Psoas muscle (tissue), 8 donors: ENCODE data around the gene SYTL5. TPM values are rescaled to one million over a fixed set of nuclear protein-coding genes. Genes with fewer than 3 reads are reported as not detected.

ENCODE experiments used
- ATAC-seq, 4 donors: fragments of 200-7000 bp; cut with Tn5 transposase; one replicate each; pipeline ENCODE4 v1.9.1; 2020; ENCODE audit warnings: moderate library complexity in 3 of 4, mild to moderate bottlenecking in 2 of 4
- DNase-seq, 2 donors: peaks; one replicate each; pipeline ENCODE4 v3.0.0-alpha.2; 2020
- H3K27ac ChIP-seq: fragments of 200-600 bp; one replicate; pipeline ENCODE4 v1.8.0; 2022
- H3K27me3 ChIP-seq, 3 donors: fragments of 200-600 bp in 1 of 3; one replicate each; pipeline versions ENCODE4 v1.6.1 to v1.8.0; 2013 to 2022; ENCODE audit warnings: low read length in 2 of 3, mild to moderate bottlenecking in 2 of 3, moderate library complexity in 1 of 3; ENCODE audit not compliant: insufficient read depth in 3 of 3
- H3K36me3 ChIP-seq, 2 donors: fragments of 200-600 bp in 1 of 2; one replicate each; pipeline versions ENCODE4 v1.6.1 to v1.8.0; 2013 to 2022; ENCODE audit warnings: low read depth in 1 of 2, mild to moderate bottlenecking in 1 of 2, moderate library complexity in 1 of 2; ENCODE audit not compliant: insufficient read depth in 1 of 2
- H3K4me1 ChIP-seq: fragments of 200-600 bp; one replicate; pipeline ENCODE4 v1.8.0; 2022
- H3K4me3 ChIP-seq: fragments of 200-600 bp; one replicate; pipeline ENCODE4 v1.8.0; 2022; ENCODE audit warnings: mild to moderate bottlenecking
- H3K9me3 ChIP-seq: fragments of 200-600 bp; one replicate; pipeline ENCODE4 v1.8.0; 2022
- WGBS, 3 donors: extraction: QIAGEN DNeasy Blood & Tissue Kit; methylation state at CpG; one replicate each; pipeline versions ENCODE4 v1.1.6 to v1.1.7; 2013; 5-methylcytosine and 5-hydroxymethylcytosine counted together
- intact Hi-C, 2 donors: fragments of 100-400 bp; cut with DNase I; formaldehyde crosslinking; loops; one replicate each; pipeline versions ENCODE4 v1.11.0 to v1.14.2; 2022
- polyA plus RNA-seq, 3 donors: library from polyadenylated mRNA; stranded (reverse); fragments of 200-250 nt; gene quantifications; one replicate each; pipeline ENCODE4 v1.2.3, GENCODE V29; 2013
- total RNA-seq, 4 donors: library from RNA; stranded (reverse); fragmentation: NEBNext Ultra II Directional in 2 of 4; extraction: Animal tissue kit (Norgen Biotek cat#: 25700) in 2 of 4; gene quantifications; one replicate each; pipeline versions ENCODE4 v1.2.1 to v1.2.4, GENCODE V29; 2021 to 2023
- TF ChIP-seq, protein P1 (sequence below): fragments of 200-600 bp; IDR thresholded peaks from one replicate; pipeline ENCODE4 v1.8.0; 2022; ENCODE audit warnings: antibody characterized with exemption
- donor health status: healthy with polysubstance abuse.
- donor health status: DM: no; HTN: no; CAD: no; lungs with moderate emphysema.
- donor health status: Bipolar disorder and iron deficiency.
- donor health status: healthy.
- donor health status: DM: yes; HTN: yes; CAD: no.
- donor health status: DM: no; HTN: no; CAD: no.
- donor health status: DM: no; HTN: no; CAD: no.
- donor health status: DM: yes; HTN: yes; CAD: no.

The SYTL5 gene
- total and polyA plus RNA-seq, 7 donors = 0.01 TPM; not detected in 6

DNA sequence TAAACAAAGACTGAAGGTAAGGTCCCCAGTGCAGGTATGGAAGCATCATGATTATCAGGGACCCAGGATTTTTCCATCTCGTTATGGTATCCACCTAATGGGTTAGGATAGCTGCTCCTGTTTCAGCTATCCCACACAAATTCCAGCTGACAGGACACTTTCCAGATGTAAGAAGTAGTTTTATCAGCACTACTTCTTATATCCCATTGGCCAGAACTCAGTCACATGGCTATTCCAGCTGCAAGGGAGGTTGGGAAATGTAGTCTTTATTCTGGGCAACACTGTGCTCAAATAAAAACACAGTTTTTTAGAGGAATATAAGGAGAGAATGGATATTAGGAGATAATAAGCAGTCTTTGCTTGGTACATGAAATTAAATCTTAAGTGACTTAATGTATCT, 117.6 kb downstream of the SYTL5 start:
- Histone ChIP-seq H3K4me1 (no peaks in the 10 kb centered on the region), H3K27ac (no peak overlapping the region), H3K4me3 (no peak overlapping the region), H3K27me3 (peaks cover 0 to 7% (median 0%) of the 10 kb centered on the region in 3 donors), H3K9me3 (no peaks in the 10 kb centered on the region), H3K36me3 (no peaks in the 10 kb centered on the region)
- 65 to 100% (median 76%) methylated on average over 1 of the region's 1 CpG for WGBS, 3 donors
- DNase-seq (no peak), ATAC-seq (no peak)
- intact Hi-C loops = no loop called here
- TF ChIP-seq, protein P1, sequence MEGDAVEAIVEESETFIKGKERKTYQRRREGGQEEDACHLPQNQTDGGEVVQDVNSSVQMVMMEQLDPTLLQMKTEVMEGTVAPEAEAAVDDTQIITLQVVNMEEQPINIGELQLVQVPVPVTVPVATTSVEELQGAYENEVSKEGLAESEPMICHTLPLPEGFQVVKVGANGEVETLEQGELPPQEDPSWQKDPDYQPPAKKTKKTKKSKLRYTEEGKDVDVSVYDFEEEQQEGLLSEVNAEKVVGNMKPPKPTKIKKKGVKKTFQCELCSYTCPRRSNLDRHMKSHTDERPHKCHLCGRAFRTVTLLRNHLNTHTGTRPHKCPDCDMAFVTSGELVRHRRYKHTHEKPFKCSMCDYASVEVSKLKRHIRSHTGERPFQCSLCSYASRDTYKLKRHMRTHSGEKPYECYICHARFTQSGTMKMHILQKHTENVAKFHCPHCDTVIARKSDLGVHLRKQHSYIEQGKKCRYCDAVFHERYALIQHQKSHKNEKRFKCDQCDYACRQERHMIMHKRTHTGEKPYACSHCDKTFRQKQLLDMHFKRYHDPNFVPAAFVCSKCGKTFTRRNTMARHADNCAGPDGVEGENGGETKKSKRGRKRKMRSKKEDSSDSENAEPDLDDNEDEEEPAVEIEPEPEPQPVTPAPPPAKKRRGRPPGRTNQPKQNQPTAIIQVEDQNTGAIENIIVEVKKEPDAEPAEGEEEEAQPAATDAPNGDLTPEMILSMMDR = no peak

DNA sequence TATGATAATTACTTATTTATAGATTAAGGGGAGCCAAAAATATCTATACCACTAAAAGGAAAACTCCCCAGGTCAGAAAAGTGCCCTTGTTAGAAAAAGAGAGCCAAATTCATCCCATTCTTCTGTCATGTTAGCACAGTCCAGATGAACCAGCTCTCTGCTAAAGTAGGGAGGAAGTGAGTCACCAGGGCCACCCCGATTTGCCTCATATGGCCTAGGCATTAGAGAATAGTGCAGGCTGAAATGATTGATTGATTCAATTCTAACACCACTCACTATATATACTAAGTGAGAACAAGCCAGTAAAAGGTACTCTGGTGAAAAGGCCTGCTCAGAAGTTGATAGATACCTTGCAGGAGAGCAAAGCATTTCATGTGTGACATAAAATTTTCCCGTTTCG, 119.8 kb downstream of the SYTL5 start:
- H3K36me3 ChIP-seq = no peaks in the 10 kb centered on the region
- intact Hi-C loops = no loop called here
- H3K27me3 ChIP-seq = peaks cover 0 to 17% (median 0%) of the 10 kb centered on the region in 3 donors
- H3K27ac ChIP-seq = no peak overlapping the region
- no peaks in the 10 kb centered on the region for H3K9me3 ChIP-seq
- no peak overlapping the region for H3K4me3 ChIP-seq
- ATAC-seq (no peak), DNase-seq (no peak)
- WGBS, 3 donors = 81 to 97% (median 87%) methylated on average over 3 of the region's 3 CpGs
- TF ChIP-seq, protein P1 = no peak
- H3K4me1 ChIP-seq = no peaks in the 10 kb centered on the region

DNA sequence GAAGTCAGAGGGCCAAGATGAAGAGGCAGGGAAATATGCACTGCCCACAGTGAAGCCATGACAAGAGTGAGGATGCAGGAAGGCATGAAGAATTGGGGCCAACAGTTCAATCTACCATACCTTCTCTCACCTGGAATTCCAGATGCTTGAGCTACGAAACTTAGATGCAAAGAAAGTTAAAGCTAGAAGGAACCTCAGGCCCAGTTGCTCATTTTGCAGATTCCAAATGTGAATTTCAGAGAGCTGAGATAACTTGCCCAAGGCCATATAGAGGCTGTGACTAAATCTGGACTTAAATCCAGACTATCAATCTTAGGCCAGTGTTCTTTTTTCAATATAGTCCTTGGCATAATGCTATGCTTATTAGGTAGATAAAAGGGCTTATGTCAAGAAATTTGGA, 121.6 kb downstream of the SYTL5 start:
- Histone ChIP-seq H3K27me3 (peaks cover 0 to 17% (median 0%) of the 10 kb centered on the region in 3 donors), H3K4me1 (no peaks in the 10 kb centered on the region), H3K27ac (no peak overlapping the region), H3K9me3 (no peaks in the 10 kb centered on the region), H3K4me3 (no peak overlapping the region), H3K36me3 (no peaks in the 10 kb centered on the region)
- TF ChIP-seq, protein P1 = no peak
- ATAC-seq (no peak), DNase-seq (no peak)
- intact Hi-C loops = no loop called here
- WGBS, 3 donors = 74 to 100% (median 97%) methylated on average over 1 of the region's 1 CpG

DNA sequence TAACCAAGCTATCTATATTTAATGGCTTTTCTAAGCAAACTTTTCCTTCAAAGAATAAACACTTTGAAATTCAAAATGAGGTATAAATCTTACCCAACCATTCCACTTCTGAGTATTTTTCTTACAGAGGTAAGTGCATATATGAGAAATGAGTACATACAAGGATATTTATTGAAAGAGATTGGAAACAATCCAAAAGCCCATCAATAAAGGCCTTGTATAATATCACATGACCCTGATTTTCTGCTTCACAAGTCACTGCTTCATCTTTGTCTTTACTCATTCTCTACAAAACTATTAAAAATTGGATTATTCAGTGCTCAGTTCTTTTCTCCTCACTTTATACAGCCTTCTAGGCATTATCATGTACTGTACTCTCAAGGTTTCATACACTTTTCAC, 123.0 kb downstream of the SYTL5 start:
- H3K9me3 ChIP-seq = no peaks in the 10 kb centered on the region
- ATAC-seq = no peak
- TF ChIP-seq, protein P1 = no peak
- no peak overlapping the region for H3K4me3 ChIP-seq
- no peaks in the 10 kb centered on the region for H3K4me1 ChIP-seq
- peaks cover 0 to 21% (median 0%) of the 10 kb centered on the region in 3 donors for H3K27me3 ChIP-seq
- intact Hi-C loops = no loop called here
- DNase-seq = no peak
- no peaks in the 10 kb centered on the region for H3K36me3 ChIP-seq
- no peak overlapping the region for H3K27ac ChIP-seq

DNA sequence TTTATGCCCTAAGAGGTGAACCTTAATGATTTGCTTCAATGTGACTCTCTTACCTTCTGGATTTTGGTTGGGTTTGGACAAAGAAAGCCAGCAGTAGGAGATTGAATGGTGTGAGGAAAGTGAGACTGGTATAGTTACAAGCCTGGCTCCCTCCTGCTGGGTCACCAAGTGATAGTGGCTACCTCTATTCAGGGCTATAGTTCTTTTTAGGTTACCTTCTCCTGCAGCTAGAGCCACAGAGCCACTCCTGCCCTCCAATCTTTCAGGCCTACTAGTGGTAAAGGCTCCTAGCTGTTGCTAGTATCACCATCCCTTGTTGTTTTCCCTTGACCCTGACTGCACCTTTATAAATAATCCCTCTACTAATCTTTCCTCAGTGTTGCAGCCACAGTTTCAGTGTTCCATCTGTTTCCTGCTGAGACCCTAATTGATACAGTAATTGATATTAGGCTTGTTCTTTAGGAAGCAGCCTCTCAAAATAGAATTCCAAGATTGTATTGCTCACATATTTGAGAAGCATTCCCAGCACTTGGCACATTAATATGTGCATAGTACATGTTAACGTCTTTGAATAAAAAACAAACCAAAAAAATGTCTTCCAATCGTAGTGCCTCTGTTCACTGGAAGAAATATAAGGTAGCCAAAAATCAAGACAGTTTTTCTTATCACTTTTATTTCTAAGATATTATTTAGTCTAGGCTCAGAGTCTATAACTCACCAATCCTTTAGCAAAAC, 132.0 kb downstream of the SYTL5 start:
- H3K27me3 ChIP-seq = peaks cover 0 to 11% (median 0%) of the 10 kb centered on the region in 3 donors
- WGBS, 3 donors = 67 to 71% (median 67%) methylated on average over 2 of the region's 2 CpGs
- no peak for DNase-seq
- TF ChIP-seq, protein P1 = no peak
- H3K27ac ChIP-seq = no peak overlapping the region
- no peaks in the 10 kb centered on the region for H3K4me1 ChIP-seq
- no peak for ATAC-seq
- no peaks in the 10 kb centered on the region for H3K9me3 ChIP-seq
- no peak overlapping the region for H3K4me3 ChIP-seq
- no peaks in the 10 kb centered on the region for H3K36me3 ChIP-seq
- intact Hi-C loops = no loop called here
